Uterus (tissue), 4 donors: ENCODE results near the gene ZNF329. TPM values are rescaled to one million over a fixed set of nuclear protein-coding genes. Genes with fewer than 3 reads are reported as not detected.
"Not testable (repeated sequence)": the region's sequence is repeated elsewhere in the genome, so short reads cannot be mapped to it uniquely, and the experiment has no call there.

Source experiments
- DNase-seq, 2 donors: peaks; one replicate each; pipeline ENCODE4 v3.0.0-alpha.2; 2019 to 2020
- H3K27ac ChIP-seq, 2 donors: fragments of 200-600 bp; sonication (generic); 1 replicate in 1 of 2; 2 replicates in 1 of 2; pipeline ENCODE4 v1.5.1; 2016 to 2018
- H3K27me3 ChIP-seq, 2 donors: fragments of 200-600 bp; sonication (generic); one replicate each; pipeline ENCODE4 v1.5.1; 2018 to 2019; ENCODE audit warnings: control low read depth in 1 of 2
- H3K36me3 ChIP-seq, 2 donors: fragments of 200-600 bp; sonication (generic); one replicate each; pipeline ENCODE4 v1.5.1; 2019; ENCODE audit warnings: control low read depth in 1 of 2
- H3K4me1 ChIP-seq, 2 donors: fragments of 200-600 bp; sonication (generic); one replicate each; pipeline ENCODE4 v1.5.1; 2018 to 2019; ENCODE audit warnings: control low read depth in 1 of 2
- H3K4me3 ChIP-seq, 2 donors: fragments of 200-600 bp; sonication (generic); 1 replicate in 1 of 2; 2 replicates in 1 of 2; pipeline ENCODE4 v1.5.1; 2018 to 2019; ENCODE audit warnings: mild to moderate bottlenecking in 1 of 2
- H3K9me3 ChIP-seq, 2 donors: fragments of 200-600 bp; sonication (generic); one replicate each; pipeline ENCODE4 v1.5.1; 2019; ENCODE audit warnings: control low read depth in 1 of 2
- POLR2A ChIP-seq, 2 donors: fragments of 450-650 bp; IDR thresholded peaks; one replicate each; pipeline ENCODE4 v1.6.1; 2016; ENCODE audit warnings: antibody characterized with exemption in 2 of 2, mild to moderate bottlenecking in 1 of 2, moderate library complexity in 1 of 2
- intact Hi-C: fragments of 100-400 bp; cut with DNase I; formaldehyde crosslinking; loops from one replicate; pipeline ENCODE4 v1.15.1; 2023; ENCODE audit warnings: low total_unique reads
- total RNA-seq, 4 donors: library from RNA; depleted of rRNA in 3 of 4; stranded (reverse); fragments of >200 nt in 3 of 4; gene quantifications; one replicate each; pipeline versions ENCODE4 v1.1.0 to v1.2.4, GENCODE V29; 2014 to 2023
- TF ChIP-seq, protein P1 (sequence below), 4 experiments: fragments of 200-600 bp in 2 of 4; fragments of 450-650 bp in 2 of 4; sonication (generic) in 2 of 4; IDR thresholded peaks; one replicate each; pipeline ENCODE4 v1.5.1; 2016 to 2019; ENCODE audit warnings: antibody characterized with exemption in 4 of 4, mild to moderate bottlenecking in 2 of 4, moderate library complexity in 1 of 4
- donor health status: DM: yes; HTN: yes; CAD: no.

The ZNF329 gene
- total RNA-seq, 4 donors from 2014 or later, result 2.6 to 29.7 (median 13.3) TPM

DNA sequence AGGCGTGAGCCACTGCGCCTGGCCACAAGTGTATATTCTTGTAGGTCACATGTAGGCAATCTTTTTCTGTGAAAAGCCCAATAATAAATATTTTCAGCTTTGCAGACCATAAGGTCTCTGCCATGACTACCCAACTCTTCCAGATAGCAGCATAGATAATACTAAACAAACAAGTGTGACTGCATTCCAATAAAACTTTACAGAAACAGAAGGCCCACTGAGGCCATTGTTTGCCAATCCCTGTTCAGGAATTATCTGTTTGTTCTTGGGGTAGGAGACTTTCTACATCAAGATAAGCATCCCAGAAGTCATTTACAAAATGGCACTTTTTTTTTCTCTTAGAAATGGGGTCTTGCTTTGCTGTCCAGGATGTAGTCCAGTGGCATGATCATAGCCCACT lies 2.8 kb upstream of the ZNF329 start:
- TF ChIP-seq, protein P1, sequence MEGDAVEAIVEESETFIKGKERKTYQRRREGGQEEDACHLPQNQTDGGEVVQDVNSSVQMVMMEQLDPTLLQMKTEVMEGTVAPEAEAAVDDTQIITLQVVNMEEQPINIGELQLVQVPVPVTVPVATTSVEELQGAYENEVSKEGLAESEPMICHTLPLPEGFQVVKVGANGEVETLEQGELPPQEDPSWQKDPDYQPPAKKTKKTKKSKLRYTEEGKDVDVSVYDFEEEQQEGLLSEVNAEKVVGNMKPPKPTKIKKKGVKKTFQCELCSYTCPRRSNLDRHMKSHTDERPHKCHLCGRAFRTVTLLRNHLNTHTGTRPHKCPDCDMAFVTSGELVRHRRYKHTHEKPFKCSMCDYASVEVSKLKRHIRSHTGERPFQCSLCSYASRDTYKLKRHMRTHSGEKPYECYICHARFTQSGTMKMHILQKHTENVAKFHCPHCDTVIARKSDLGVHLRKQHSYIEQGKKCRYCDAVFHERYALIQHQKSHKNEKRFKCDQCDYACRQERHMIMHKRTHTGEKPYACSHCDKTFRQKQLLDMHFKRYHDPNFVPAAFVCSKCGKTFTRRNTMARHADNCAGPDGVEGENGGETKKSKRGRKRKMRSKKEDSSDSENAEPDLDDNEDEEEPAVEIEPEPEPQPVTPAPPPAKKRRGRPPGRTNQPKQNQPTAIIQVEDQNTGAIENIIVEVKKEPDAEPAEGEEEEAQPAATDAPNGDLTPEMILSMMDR (IDR thresholded peaks at IDR 0.05), result no peak
- TF ChIP-seq POLR2A (IDR thresholded peaks at IDR 0.05), result no peak
- DNase-seq, result no peak
- peaks cover 0 to 5% of the 10 kb centered on the region in 2 donors for H3K4me1 ChIP-seq
- peaks cover 0 to 7% of the 10 kb centered on the region in 2 donors for H3K9me3 ChIP-seq
- H3K4me3 ChIP-seq, result no peak overlapping the region
- no peak overlapping the region for H3K27ac ChIP-seq
- H3K27me3 ChIP-seq, result no peaks in the 10 kb centered on the region
- H3K36me3 ChIP-seq, result no peaks in the 10 kb centered on the region
- intact Hi-C loops, result no loop called here

DNA sequence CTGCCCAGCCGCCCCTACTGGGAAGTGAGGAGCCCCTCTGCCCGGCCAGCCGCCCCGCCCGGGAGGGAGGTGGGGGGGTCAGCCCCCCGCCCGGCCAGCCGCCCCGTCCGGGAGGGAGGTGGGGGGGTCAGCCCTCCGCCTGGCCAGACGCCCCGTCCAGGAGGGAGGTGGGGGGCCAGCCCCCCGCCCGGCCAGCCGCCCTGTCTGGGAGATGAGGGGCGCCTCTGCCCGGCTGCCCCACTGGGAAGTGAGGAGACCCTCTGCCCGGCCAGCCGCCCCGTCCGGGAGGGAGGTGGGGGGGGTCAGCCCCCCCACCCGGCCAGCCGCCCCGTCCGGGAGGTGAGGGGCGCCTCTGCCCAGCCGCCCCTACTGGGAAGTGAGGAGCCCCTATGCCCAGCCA lies 3.1 kb downstream of the ZNF329 start:
- H3K4me3 ChIP-seq, DNase-seq, intact Hi-C loops, H3K36me3 ChIP-seq, H3K4me1 ChIP-seq, H3K27ac ChIP-seq, H3K27me3 ChIP-seq: not testable (repeated sequence)
- H3K9me3 ChIP-seq, result peaks cover 0 to 45% of the 10 kb centered on the region in 2 donors

DNA sequence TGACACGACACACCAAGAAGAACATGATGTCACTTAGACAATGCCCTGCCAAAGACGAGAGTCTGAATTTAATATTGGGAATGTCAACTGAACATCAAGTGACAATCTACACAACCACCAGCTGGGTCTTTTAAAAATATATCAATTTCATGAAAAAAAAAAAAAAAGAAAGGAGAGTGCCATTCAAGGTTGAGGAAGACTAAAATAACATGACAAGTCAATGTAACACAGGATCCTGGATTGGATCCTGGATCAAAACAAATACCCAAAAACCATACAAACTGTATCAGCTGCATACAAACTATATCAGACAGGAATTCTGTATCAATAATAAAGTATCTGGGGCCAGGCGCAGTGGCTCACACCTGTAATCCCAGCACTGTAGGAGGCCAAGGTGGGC lies 4.7 kb downstream of the ZNF329 start:
- Histone ChIP-seq H3K27ac (no peak overlapping the region), H3K4me1 (no peaks in the 10 kb centered on the region), H3K36me3 (no peaks in the 10 kb centered on the region), H3K27me3 (no peaks in the 10 kb centered on the region), H3K9me3 (peaks cover 0 to 61% of the 10 kb centered on the region in 2 donors), H3K4me3 (no peak overlapping the region)
- TF ChIP-seq, protein P1 (IDR thresholded peaks at IDR 0.05), result no peak
- no peak for TF ChIP-seq POLR2A (IDR thresholded peaks at IDR 0.05)
- intact Hi-C loops, result no loop called here
- DNase-seq, result no peak

DNA sequence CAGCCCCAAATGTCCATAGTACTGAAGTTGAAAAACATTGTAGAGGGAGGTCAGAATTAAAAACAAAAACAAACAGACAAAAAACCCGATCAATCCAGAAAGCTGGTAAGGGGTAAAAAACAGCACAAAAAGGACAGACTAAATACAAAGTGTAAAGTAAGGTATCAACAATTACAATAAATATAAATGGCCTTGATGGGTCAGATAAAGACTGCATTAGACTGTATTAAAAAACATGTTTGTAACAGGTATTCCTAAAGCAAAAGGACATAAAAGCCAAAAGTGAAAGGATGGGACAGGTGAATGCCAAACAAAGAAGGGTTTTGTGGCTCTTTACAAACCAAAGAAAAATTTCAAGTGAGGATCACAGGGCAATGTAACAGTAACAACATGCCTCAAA lies 16.3 kb downstream of the ZNF329 start:
- H3K4me1 ChIP-seq, result no peaks in the 10 kb centered on the region
- H3K9me3 ChIP-seq, result peaks cover 4 to 100% of the 10 kb centered on the region in 2 donors
- DNase-seq, result no peak
- H3K36me3 ChIP-seq, result no peaks in the 10 kb centered on the region
- no peak overlapping the region for H3K27ac ChIP-seq
- no peak overlapping the region for H3K4me3 ChIP-seq
- intact Hi-C loops, result no loop called here
- TF ChIP-seq, protein P1 (IDR thresholded peaks at IDR 0.05), result no peak
- no peak for TF ChIP-seq POLR2A (IDR thresholded peaks at IDR 0.05)
- H3K27me3 ChIP-seq, result no peaks in the 10 kb centered on the region

- no peak for DNase-seq
- no peaks in the 10 kb centered on the region for H3K27me3 ChIP-seq
- no peak overlapping the region for H3K27ac ChIP-seq
- TF ChIP-seq, protein P1 (IDR thresholded peaks at IDR 0.05), result no peak
- TF ChIP-seq POLR2A (IDR thresholded peaks at IDR 0.05), result no peak
- no peak overlapping the region for H3K4me3 ChIP-seq
- H3K36me3 ChIP-seq, result peaks cover 0 to 3% of the 10 kb centered on the region in 2 donors
- intact Hi-C loops, result no loop called here
- peaks cover 12 to 100% of the 10 kb centered on the region in 2 donors for H3K9me3 ChIP-seq
- no peaks in the 10 kb centered on the region for H3K4me1 ChIP-seq
Measured at GRCh38 chr19:58129284-58129683, 21.3 kb downstream of the ZNF329 start.
